Gastroesophageal sphincter (tissue), 3 donors: ENCODE results near the gene FKBP9.

Experiments used
- EP300 ChIP-seq: sonication (generic); formaldehyde crosslinking; IDR thresholded peaks from one replicate; pipeline ENCODE4 v1.6.1; 2017; ENCODE audit warnings: antibody characterized with exemption, mild to moderate bottlenecking
- POLR2A ChIP-seq, 2 donors: fragments of 450-650 bp; IDR thresholded peaks; one replicate each; pipeline ENCODE4 v1.6.1; 2017; ENCODE audit warnings: antibody characterized with exemption in 2 of 2, mild to moderate bottlenecking in 2 of 2, moderate library complexity in 1 of 2
- POLR2AphosphoS5 ChIP-seq: sonication (generic); formaldehyde crosslinking; IDR thresholded peaks from one replicate; pipeline ENCODE4 v1.6.1; 2017; ENCODE audit warnings: antibody characterized with exemption
- TF ChIP-seq, protein P1 (sequence below), 4 experiments: fragments of 200-600 bp in 2 of 4; fragments of 450-650 bp in 2 of 4; sonication (generic) in 1 of 4; IDR thresholded peaks; one replicate each; pipeline ENCODE4 v1.5.1; 2017 to 2019; ENCODE audit warnings: antibody characterized with exemption in 4 of 4, mild to moderate bottlenecking in 2 of 4, moderate library complexity in 2 of 4

DNA sequence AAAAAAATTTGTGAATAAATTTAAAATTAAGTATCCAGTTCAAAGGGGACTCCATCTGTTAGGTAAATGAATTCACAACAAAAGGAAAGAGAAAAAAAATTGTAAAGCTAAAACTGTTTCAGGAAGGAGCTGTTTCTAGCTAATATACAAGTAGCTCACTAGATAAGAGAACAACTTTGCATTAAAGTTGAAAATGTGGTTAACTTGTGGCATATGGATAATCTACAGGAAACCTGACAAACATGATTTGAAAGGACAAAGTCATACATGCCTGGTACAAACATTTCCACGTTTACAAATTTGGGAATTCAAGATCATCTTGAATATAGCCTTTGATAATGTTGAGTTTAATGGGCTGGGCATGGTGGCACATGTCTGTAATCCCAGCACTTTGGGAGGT, 96.5 kb downstream of the FKBP9 start:
- TF ChIP-seq POLR2A (IDR thresholded peaks at IDR 0.05): no peak
- TF ChIP-seq, protein P1, sequence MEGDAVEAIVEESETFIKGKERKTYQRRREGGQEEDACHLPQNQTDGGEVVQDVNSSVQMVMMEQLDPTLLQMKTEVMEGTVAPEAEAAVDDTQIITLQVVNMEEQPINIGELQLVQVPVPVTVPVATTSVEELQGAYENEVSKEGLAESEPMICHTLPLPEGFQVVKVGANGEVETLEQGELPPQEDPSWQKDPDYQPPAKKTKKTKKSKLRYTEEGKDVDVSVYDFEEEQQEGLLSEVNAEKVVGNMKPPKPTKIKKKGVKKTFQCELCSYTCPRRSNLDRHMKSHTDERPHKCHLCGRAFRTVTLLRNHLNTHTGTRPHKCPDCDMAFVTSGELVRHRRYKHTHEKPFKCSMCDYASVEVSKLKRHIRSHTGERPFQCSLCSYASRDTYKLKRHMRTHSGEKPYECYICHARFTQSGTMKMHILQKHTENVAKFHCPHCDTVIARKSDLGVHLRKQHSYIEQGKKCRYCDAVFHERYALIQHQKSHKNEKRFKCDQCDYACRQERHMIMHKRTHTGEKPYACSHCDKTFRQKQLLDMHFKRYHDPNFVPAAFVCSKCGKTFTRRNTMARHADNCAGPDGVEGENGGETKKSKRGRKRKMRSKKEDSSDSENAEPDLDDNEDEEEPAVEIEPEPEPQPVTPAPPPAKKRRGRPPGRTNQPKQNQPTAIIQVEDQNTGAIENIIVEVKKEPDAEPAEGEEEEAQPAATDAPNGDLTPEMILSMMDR (IDR thresholded peaks at IDR 0.05): no peak
- TF ChIP-seq POLR2AphosphoS5: no peak
- no peak for TF ChIP-seq EP300
